IMR-90 (cell line): ENCODE measurements around the gene CYP27B1. TPM values are rescaled to one million over a fixed set of nuclear protein-coding genes. Genes with fewer than 3 reads are reported as not detected.

ENCODE experiments used
- ATAC-seq: fragments of 200-7000 bp; cut with Tn5 transposase; 2 replicates; pipeline ENCODE4 v1.9.1; 2020; ENCODE audit warnings: low read depth, mild to moderate bottlenecking, moderate library complexity
- BruUV-seq: library from RNA; stranded (reverse); fragments of 400-500 nt; replicated peaks from 2 replicates; lab custom pipeline; 2021; lab: Mats Ljungman, UMichigan
- CTCF ChIA-PET: fragments of 300-600 bp; formaldehyde crosslinking; extraction: SDS; loops from one replicate; lab custom pipeline; 2021; ENCODE audit warnings: antibody characterized with exemption; lab: Yijun Ruan, JAX
- POLR2A ChIA-PET: fragments of 300-600 bp; sonication (Branson Sonifier 250); formaldehyde crosslinking; loops from one replicate; lab custom pipeline; 2022; ENCODE audit warnings: antibody characterized with exemption; ENCODE audit not compliant: unreplicated experiment; lab: Charles Lee
- DNase-seq: peaks from one replicate; pipeline ENCODE4 v3.0.0; 2013
- H2AFZ ChIP-seq: replicated peaks from 2 replicates; pipeline ENCODE3; 2013; ENCODE audit warnings: low read length, mild to moderate bottlenecking; ENCODE audit not compliant: poor library complexity
- H2AK5ac ChIP-seq: 2 replicates; pipeline ENCODE4 v1.6.1; 2013; ENCODE audit warnings: low read depth, low read length, inconsistent platforms
- H2AK9ac ChIP-seq: replicated peaks from 2 replicates; pipeline ENCODE3; 2013; ENCODE audit warnings: mild to moderate bottlenecking, low read depth, low read length, moderate library complexity; ENCODE audit not compliant: poor library complexity
- H2BK120ac ChIP-seq: 2 replicates; pipeline ENCODE4 v1.6.1; 2013; ENCODE audit warnings: low read depth, low read length, inconsistent platforms
- H2BK15ac ChIP-seq: 3 replicates; pipeline ENCODE4 v1.6.1; 2013; ENCODE audit warnings: low read depth, low read length, inconsistent platforms
- H2BK20ac ChIP-seq: 2 replicates; pipeline ENCODE4 v1.6.1; 2013; ENCODE audit warnings: low read depth, mild to moderate bottlenecking, inconsistent platforms, low read length, moderate library complexity
- H2BK5ac ChIP-seq: 2 replicates; pipeline ENCODE4 v1.6.1; 2013; ENCODE audit warnings: mild to moderate bottlenecking, low read depth, low read length, inconsistent platforms; ENCODE audit not compliant: poor library complexity, severe bottlenecking
- H3K14ac ChIP-seq: replicated peaks from 2 replicates; pipeline ENCODE4 v1.6.1; 2013; ENCODE audit warnings: low read depth, low read length, inconsistent platforms
- H3K18ac ChIP-seq: 2 replicates; pipeline ENCODE4 v1.6.1; 2013; ENCODE audit warnings: low read depth, low read length, control low read depth
- H3K23ac ChIP-seq: 2 replicates; pipeline ENCODE4 v1.6.1; 2013; ENCODE audit warnings: low read depth, low read length, inconsistent platforms
- H3K27ac ChIP-seq: 2 replicates; pipeline ENCODE4 v1.5.1; 2013; ENCODE audit warnings: mild to moderate bottlenecking, control low read depth, low read length; ENCODE audit not compliant: insufficient read depth
- H3K27me3 ChIP-seq: 2 replicates; pipeline ENCODE4 v1.6.1; 2013; ENCODE audit warnings: low read length; ENCODE audit not compliant: control insufficient read depth, insufficient read depth
- H3K36me3 ChIP-seq: 2 replicates; pipeline ENCODE4 v1.6.1; 2013; ENCODE audit warnings: low read length, mixed read lengths; ENCODE audit not compliant: control insufficient read depth, insufficient read depth
- H3K4ac ChIP-seq: 2 replicates; pipeline ENCODE4 v1.6.1; 2013; ENCODE audit warnings: low read depth, low read length, inconsistent platforms
- H3K4me1 ChIP-seq: 2 replicates; pipeline ENCODE4 v1.6.1; 2013; ENCODE audit warnings: low read length, mixed read lengths; ENCODE audit not compliant: control insufficient read depth, insufficient read depth
- H3K4me2 ChIP-seq: 2 replicates; pipeline ENCODE4 v1.6.1; 2013; ENCODE audit warnings: low read depth, mild to moderate bottlenecking, control low read depth, low read length, moderate library complexity
- H3K4me3 ChIP-seq: 2 replicates; pipeline ENCODE4 v1.5.1; 2013; ENCODE audit warnings: low read depth, mild to moderate bottlenecking, control low read depth, low read length, moderate library complexity; ENCODE audit not compliant: insufficient read depth
- H3K56ac ChIP-seq: 2 replicates; pipeline ENCODE4 v1.6.1; 2013; ENCODE audit warnings: low read length, inconsistent platforms; ENCODE audit not compliant: insufficient read depth; ENCODE audit errors: extremely low read depth
- H3K79me1 ChIP-seq, 2 experiments: 2 replicates each; pipeline ENCODE4 v1.6.1; 2013; ENCODE audit warnings: low read length in 2 of 2, inconsistent platforms in 1 of 2, low read depth in 1 of 2
- H3K9ac ChIP-seq: 2 replicates; pipeline ENCODE4 v1.6.1; 2013; ENCODE audit warnings: low read depth, low read length, control low read depth
- H3K9me1 ChIP-seq: 2 replicates; pipeline ENCODE4 v1.6.1; 2013; ENCODE audit warnings: low read length, inconsistent platforms; ENCODE audit not compliant: insufficient read depth
- H3K9me3 ChIP-seq: 2 replicates; pipeline ENCODE4 v1.6.1; 2013; ENCODE audit warnings: low read length; ENCODE audit not compliant: control insufficient read depth, insufficient read depth
- H4K20me1 ChIP-seq: 2 replicates; pipeline ENCODE4 v1.6.1; 2013; ENCODE audit warnings: low read length, inconsistent platforms; ENCODE audit not compliant: insufficient read depth
- H4K5ac ChIP-seq: 2 replicates; pipeline ENCODE4 v1.6.1; 2013; ENCODE audit warnings: mild to moderate bottlenecking, low read depth, low read length, control low read depth
- H4K8ac ChIP-seq, 2 experiments: 2 replicates each; pipeline ENCODE4 v1.6.1; 2013; ENCODE audit warnings: low read depth in 2 of 2, low read length in 2 of 2, control low read depth in 1 of 2, inconsistent platforms in 1 of 2
- H4K91ac ChIP-seq: 2 replicates; pipeline ENCODE4 v1.6.1; 2013; ENCODE audit warnings: low read depth, low read length, inconsistent platforms; ENCODE audit not compliant: insufficient read depth
- BHLHE40 ChIP-seq: fragments of 150-350 bp; IDR thresholded peaks from 2 replicates; pipeline ENCODE4 v1.6.1; 2016; ENCODE audit warnings: mild to moderate bottlenecking, low read depth, low read length
- CEBPB ChIP-seq: IDR thresholded peaks from 2 replicates; pipeline ENCODE4 v1.6.1; 2012; ENCODE audit warnings: low read depth, low read length, improper control_type of control experiment
- CTCF ChIP-seq: conservative IDR thresholded peaks from 2 replicates; pipeline ENCODE4 v1.5.1; 2012; ENCODE audit warnings: mild to moderate bottlenecking, low read depth, low read length, improper control_type of control experiment
- FOS ChIP-seq: fragments of 150-350 bp; IDR thresholded peaks from 2 replicates; pipeline ENCODE4 v1.6.1; 2016; ENCODE audit warnings: low read depth, low read length
- MAFK ChIP-seq: IDR thresholded peaks from 2 replicates; pipeline ENCODE4 v1.6.1; 2012; ENCODE audit warnings: low read depth, low read length, improper control_type of control experiment
- MAZ ChIP-seq: IDR thresholded peaks from 2 replicates; pipeline ENCODE4 v1.6.1; 2012; ENCODE audit warnings: low read depth, mild to moderate bottlenecking, low read length, improper control_type of control experiment, moderate library complexity, borderline replicate concordance
- NFE2L2 ChIP-seq: fragments of 150-350 bp; IDR thresholded peaks from 2 replicates; pipeline ENCODE4 v1.6.1; 2016; ENCODE audit warnings: low read depth, mild to moderate bottlenecking, low read length
- RAD21 ChIP-seq: IDR thresholded peaks from 2 replicates; pipeline ENCODE4 v1.6.1; 2012; ENCODE audit warnings: low read length, improper control_type of control experiment
- SMC3 ChIP-seq: fragments of 150-350 bp; IDR thresholded peaks from 2 replicates; pipeline ENCODE4 v1.6.1; 2016; ENCODE audit warnings: low read depth, mild to moderate bottlenecking, antibody characterized with exemption, low read length, moderate library complexity
- WGBS, 2 experiments: methylation state at CpG; one replicate each; pipeline versions ENCODE4 v1.1.5 to v1.1.7; 2013; ENCODE audit warnings: missing lambda C conversion rate in 2 of 2; ENCODE audit not compliant: insufficient read length in 1 of 2; ENCODE audit errors: extremely low coverage in 2 of 2; 5-methylcytosine and 5-hydroxymethylcytosine counted together
- dilution Hi-C: fragments of 300-500 bp; cut with HindIII; formaldehyde crosslinking; loops from one replicate; pipeline ENCODE4 v1.14.3; 2018; ENCODE audit warnings: low sequenced_read_pairs; ENCODE audit not compliant: unreplicated experiment
- in situ Hi-C: fragments of 300-500 bp; cut with MboI; formaldehyde crosslinking; loops from 3 replicates; pipeline ENCODE4 v1.14.3; 2019; ENCODE audit warnings: low sequenced_read_pairs, inconsistent platforms, mixed read lengths
- intact Hi-C: fragments of 100-400 bp; cut with micrococcal nuclease; formaldehyde crosslinking; loops from 2 replicates; pipeline ENCODE4 v1.10.0; 2022
- polyA plus RNA-seq, 3 experiments: library from polyadenylated mRNA; depleted of rRNA; stranded (reverse); fragments of >200 nt; gene quantifications; 2 replicates each; pipeline ENCODE4 v1.2.3, GENCODE V29; 2012; ENCODE audit warnings: low replicate concordance in 1 of 3
- total RNA-seq: library from RNA; depleted of rRNA; stranded (reverse); fragments of >200 nt; gene quantifications from 2 replicates; pipeline ENCODE4 v1.2.3, GENCODE V29; 2012

Gene CYP27B1
- total and polyA plus RNA-seq, 2 of the 4 experiments (the other 2 are of a cell fraction) = 0.36 to 1.3 TPM

GRCh38 chr12:57813111-57813970, 46.5 kb upstream of the CYP27B1 start (continued):
- TF ChIP-seq CTCF = no peak

- H3K36me3 ChIP-seq = peaks cover 42% of the 10 kb centered on the region
- H3K27ac ChIP-seq = no peak overlapping the region
- H4K5ac ChIP-seq = no peak overlapping the region
- H3K9ac ChIP-seq = no peak overlapping the region
- no peak overlapping the region for H2BK20ac ChIP-seq
- ATAC-seq (no peak), DNase-seq (no peak)
- H3K27me3 ChIP-seq = no peaks in the 10 kb centered on the region
- H4K91ac ChIP-seq = no peak overlapping the region
- H3K4ac ChIP-seq = no peak overlapping the region
- no peaks in the 10 kb centered on the region; the same call in 1 of the 2 replicates for H4K20me1 ChIP-seq
- no peak overlapping the region for H3K56ac ChIP-seq
- H2BK15ac ChIP-seq = no peak overlapping the region
- H3K18ac ChIP-seq = no peak overlapping the region
- no peak overlapping the region for H3K4me3 ChIP-seq
- ChIA-PET CTCF (no interaction called here), POLR2A (no interaction called here)
- no peak overlapping the region for H3K14ac ChIP-seq
- no peak overlapping the region for H3K4me2 ChIP-seq
- in situ Hi-C loops (no loop called here), dilution Hi-C loops (no loop called here), intact Hi-C loops (no loop called here)
- no peak overlapping the region for H2BK5ac ChIP-seq
- BruUV-seq = no TSS peak
- peaks cover 9% of the 10 kb centered on the region for H3K9me1 ChIP-seq
- WGBS, 2 experiments = no CpG with 5 or more reads among the region's 10 CpGs
- H4K8ac ChIP-seq = no peak overlapping the region
- no peak overlapping the region for H2AK5ac ChIP-seq
- H3K4me1 ChIP-seq = peaks cover 3% of the 10 kb centered on the region; the same call in 1 of the 2 replicates
- no peaks in the 10 kb centered on the region for H3K9me3 ChIP-seq
- no peak overlapping the region for H3K23ac ChIP-seq
- H2AFZ ChIP-seq = no peak overlapping the region
- H2AK9ac ChIP-seq = no peak overlapping the region
- H2BK120ac ChIP-seq = no peak overlapping the region
- no peaks in the 10 kb centered on the region for H3K79me1 ChIP-seq
- TF ChIP-seq BHLHE40 = no peak
- TF ChIP-seq MAFK = no peak
- no peak for TF ChIP-seq MAZ
- no peak for TF ChIP-seq RAD21
- TF ChIP-seq CEBPB = no peak
- TF ChIP-seq FOS = no peak
- no peak for TF ChIP-seq SMC3
- no peak for TF ChIP-seq CTCF
- no peak for TF ChIP-seq NFE2L2
Measured at GRCh38 chr12:57811028-57811755, 44.3 kb upstream of the CYP27B1 start.
